SJSA1 (cell line): ENCODE measurements around the gene NDRG4. TPM values are rescaled to one million over a fixed set of nuclear protein-coding genes. Genes with fewer than 3 reads are reported as not detected.

Experiments used
- DNase-seq, 2 experiments: peaks; one replicate each; pipeline ENCODE4 v3.0.0-alpha.2; 2015 to 2020; ENCODE audit warnings: low spot score in 2 of 2, low read depth in 1 of 2
- H3K27ac ChIP-seq: fragments of 250-450 bp; sonication (Bioruptor Pico); 2 replicates; pipeline ENCODE4 v1.5.1; 2020; ENCODE audit warnings: mild to moderate bottlenecking, moderate library complexity
- H3K27me3 ChIP-seq: fragments of 250-450 bp; sonication (Bioruptor Pico); replicated peaks from 2 replicates; pipeline ENCODE4 v1.5.1; 2020; ENCODE audit warnings: mild to moderate bottlenecking, moderate library complexity
- H3K36me3 ChIP-seq: fragments of 250-450 bp; sonication (Bioruptor Pico); 2 replicates; pipeline ENCODE4 v1.5.1; 2020; ENCODE audit warnings: mild to moderate bottlenecking
- H3K4me1 ChIP-seq: fragments of 250-450 bp; sonication (Bioruptor Pico); replicated peaks from 2 replicates; pipeline ENCODE4 v1.6.1; 2021; ENCODE audit warnings: mild to moderate bottlenecking
- H3K4me3 ChIP-seq: fragments of 250-450 bp; sonication (Bioruptor Pico); 2 replicates; pipeline ENCODE4 v1.5.1; 2020; ENCODE audit warnings: mild to moderate bottlenecking
- H3K9me3 ChIP-seq: fragments of 250-450 bp; sonication (Bioruptor Pico); replicated peaks from 2 replicates; pipeline ENCODE4 v1.5.1; 2020; ENCODE audit warnings: mild to moderate bottlenecking
- total RNA-seq: library from RNA; depleted of rRNA; stranded (reverse); fragments of >200 nt; shearing (Covaris generic); gene quantifications from 2 replicates; pipeline ENCODE4 v1.2.3, GENCODE V29; 2014

Gene NDRG4
- total RNA-seq, 1 experiment from 2014 or later = 6.9 TPM

DNA sequence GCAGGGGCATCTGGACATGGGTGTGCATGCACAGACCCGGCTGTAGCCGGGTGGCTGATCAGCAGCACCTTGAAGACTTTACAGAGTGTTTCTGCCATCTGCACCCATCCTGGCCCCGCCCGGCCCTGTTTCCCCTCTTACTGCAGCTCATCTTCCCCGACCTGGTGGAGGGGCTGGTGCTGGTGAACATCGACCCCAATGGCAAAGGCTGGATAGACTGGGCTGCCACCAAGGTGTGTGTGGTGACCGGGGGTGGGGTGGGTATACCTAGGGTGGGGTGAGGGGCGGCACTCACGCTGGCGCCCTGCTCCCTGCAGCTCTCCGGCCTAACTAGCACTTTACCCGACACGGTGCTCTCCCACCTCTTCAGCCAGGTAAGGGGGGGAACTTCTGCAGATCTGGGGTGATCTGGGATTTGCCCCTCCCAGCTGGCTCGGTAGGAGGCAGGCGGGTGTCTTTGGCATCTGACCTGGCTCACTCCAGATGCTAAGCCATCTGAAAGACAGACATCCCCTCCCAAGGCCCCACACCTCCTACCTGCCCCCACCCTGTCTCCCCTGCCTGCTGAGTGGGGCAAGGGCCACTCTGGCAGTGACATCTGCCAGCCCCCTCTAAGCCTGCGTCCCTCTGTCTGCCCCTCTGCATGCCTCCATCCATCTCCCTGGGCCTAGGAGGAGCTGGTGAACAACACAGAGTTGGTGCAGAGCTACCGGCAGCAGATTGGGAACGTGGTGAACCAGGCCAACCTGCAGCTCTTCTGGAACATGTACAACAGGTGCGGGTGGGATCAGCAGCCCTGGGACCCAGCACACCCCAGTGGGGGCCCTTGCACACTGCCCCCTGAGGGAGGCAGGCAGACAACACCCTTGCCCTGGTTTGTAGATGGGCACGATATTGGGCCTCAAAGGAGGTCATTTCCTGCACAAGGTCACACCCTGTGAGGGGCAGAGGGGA is 6.6 kb downstream of the NDRG4 start:
- Histone ChIP-seq H3K4me1 (no peaks in the 10 kb centered on the region), H3K27ac (no peak overlapping the region), H3K9me3 (no peaks in the 10 kb centered on the region), H3K36me3 (peaks cover 16% of the 10 kb centered on the region), H3K27me3 (no peaks in the 10 kb centered on the region), H3K4me3 (no peak overlapping the region)
- DNase-seq = no peak

GRCh38 chr16:58507195-58507962 is 7.4 kb downstream of the NDRG4 start:
- peak in 1 of 2 experiments; percentile 46 for DNase-seq
- Histone ChIP-seq H3K27me3 (no peaks in the 10 kb centered on the region), H3K4me3 (no peak overlapping the region), H3K36me3 (peaks cover 24% of the 10 kb centered on the region), H3K27ac (no peak overlapping the region), H3K9me3 (no peaks in the 10 kb centered on the region), H3K4me1 (no peaks in the 10 kb centered on the region)

- no peaks in the 10 kb centered on the region for H3K4me1 ChIP-seq
- no peaks in the 10 kb centered on the region for H3K9me3 ChIP-seq
- H3K27ac ChIP-seq = no peak overlapping the region
- peaks cover 30% of the 10 kb centered on the region for H3K36me3 ChIP-seq
- H3K27me3 ChIP-seq = no peaks in the 10 kb centered on the region
- H3K4me3 ChIP-seq = no peak overlapping the region
- no peak for DNase-seq
Observed at GRCh38 chr16:58507963-58508670, 8.2 kb downstream of the NDRG4 start.

- Histone ChIP-seq H3K4me1 (peaks cover 3% of the 10 kb centered on the region; the same call in 1 of the 2 replicates), H3K36me3 (peaks cover 34% of the 10 kb centered on the region), H3K9me3 (no peaks in the 10 kb centered on the region), H3K27ac (no peak overlapping the region), H3K4me3 (no peak overlapping the region), H3K27me3 (no peaks in the 10 kb centered on the region)
- DNase-seq = no peak
Observed at GRCh38 chr16:58508671-58509251, 8.8 kb downstream of the NDRG4 start.

- Histone ChIP-seq H3K4me1 (peaks cover 6% of the 10 kb centered on the region; the same call in 1 of the 2 replicates), H3K4me3 (no peak overlapping the region), H3K9me3 (no peaks in the 10 kb centered on the region), H3K27me3 (no peaks in the 10 kb centered on the region), H3K36me3 (peaks cover 34% of the 10 kb centered on the region), H3K27ac (no peak overlapping the region)
- DNase-seq = no peak
Observed at GRCh38 chr16:58509256-58510096, 9.5 kb downstream of the NDRG4 start.

- DNase-seq = no peak
- Histone ChIP-seq H3K27me3 (no peaks in the 10 kb centered on the region), H3K4me3 (no peak overlapping the region), H3K9me3 (no peaks in the 10 kb centered on the region), H3K36me3 (peaks cover 40% of the 10 kb centered on the region), H3K4me1 (peaks cover 6% of the 10 kb centered on the region; the same call in 1 of the 2 replicates), H3K27ac (no peak overlapping the region)
Observed at GRCh38 chr16:58510097-58510775, 10.3 kb downstream of the NDRG4 start.

DNA sequence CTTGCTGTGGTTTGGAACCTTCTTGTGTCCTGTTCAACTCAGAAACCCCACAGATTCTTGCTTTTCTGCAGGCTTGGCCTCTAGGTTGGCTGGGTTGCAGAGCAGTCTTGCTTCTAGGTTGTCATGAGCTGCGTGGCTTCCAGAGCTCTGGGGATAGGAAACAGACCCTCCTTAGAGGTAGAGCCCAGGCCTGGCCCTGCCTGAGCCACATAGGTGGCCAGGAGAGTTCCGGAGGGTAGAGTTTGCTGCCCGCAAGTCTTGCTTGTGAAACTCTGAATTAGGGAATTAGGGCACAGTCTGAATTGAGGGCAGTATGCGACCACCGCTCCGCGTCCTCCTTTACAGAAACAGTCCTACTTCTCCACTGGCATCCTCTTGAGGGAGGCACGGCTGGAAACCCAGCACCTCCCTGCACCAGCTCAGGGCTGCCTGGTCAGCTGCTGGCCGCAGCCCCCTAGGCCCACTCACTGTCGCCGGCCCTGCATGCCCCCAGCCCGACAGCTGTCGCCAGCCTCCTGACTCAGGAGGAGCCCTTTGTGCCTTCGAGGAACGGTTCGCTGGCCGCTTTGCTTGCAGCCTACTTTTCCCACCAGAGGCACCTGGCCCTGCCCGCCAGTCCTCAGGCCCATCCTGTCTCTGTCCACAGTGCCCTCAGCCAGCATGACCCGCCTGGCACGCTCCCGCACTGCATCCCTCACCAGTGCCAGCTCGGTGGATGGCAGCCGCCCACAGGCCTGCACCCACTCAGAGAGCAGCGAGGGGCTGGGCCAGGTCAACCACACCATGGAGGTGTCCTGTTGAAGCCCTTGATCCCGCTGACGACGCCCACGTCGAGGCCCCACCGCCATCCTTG is 11.1 kb downstream of the NDRG4 start:
- Histone ChIP-seq H3K27ac (no peak overlapping the region), H3K4me3 (no peak overlapping the region), H3K9me3 (no peaks in the 10 kb centered on the region), H3K4me1 (peaks cover 6% of the 10 kb centered on the region; the same call in 1 of the 2 replicates), H3K27me3 (no peaks in the 10 kb centered on the region), H3K36me3 (peaks cover 46% of the 10 kb centered on the region)
- DNase-seq = no peak

DNA sequence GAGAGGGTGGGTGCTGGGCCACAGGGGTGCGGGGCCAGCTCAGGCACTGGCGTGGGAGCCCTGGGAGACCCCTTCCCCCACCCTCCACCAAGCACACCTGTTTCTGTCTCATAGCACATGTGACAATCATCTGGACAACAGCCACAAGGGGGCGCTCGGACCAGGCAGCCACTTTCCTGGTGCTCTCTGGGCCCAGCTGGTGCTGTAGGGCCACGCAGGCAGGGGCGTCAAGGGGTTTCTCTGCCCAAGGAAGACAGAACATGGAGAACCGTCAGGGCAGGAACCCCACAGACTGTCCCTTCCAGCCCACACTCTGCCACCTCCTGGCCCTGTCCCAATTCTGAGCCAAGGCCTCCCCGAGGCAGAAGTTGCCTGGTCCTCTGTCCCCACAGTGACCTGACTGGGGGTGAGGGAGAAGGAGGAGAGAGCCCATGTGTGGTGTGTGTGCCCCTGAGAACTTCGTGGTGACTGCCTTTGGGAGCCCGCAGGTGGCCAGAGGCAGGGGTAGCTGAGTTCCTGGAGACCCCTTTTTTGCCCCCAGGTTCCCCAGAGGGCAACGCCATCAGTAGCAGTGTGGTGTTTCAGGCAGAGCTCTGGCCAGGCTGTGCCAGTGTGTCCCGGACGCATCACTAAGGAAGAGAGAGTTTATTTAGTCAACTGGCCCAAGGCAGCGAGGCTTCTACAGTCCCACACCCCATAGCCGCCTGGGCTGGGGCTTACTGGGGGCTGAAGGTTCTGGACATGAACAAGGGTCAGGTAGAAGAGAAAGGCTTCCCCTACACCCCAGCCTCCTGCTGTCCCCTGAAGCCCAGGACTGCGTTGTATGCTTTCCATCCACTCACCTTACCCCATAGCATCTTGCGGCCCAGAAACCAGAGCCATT is 12.2 kb downstream of the NDRG4 start:
- no peaks in the 10 kb centered on the region for H3K9me3 ChIP-seq
- DNase-seq = peak; percentile 55 to 76
- H3K4me3 ChIP-seq = no peak overlapping the region
- H3K4me1 ChIP-seq = peaks cover 6% of the 10 kb centered on the region; the same call in 1 of the 2 replicates
- H3K27ac ChIP-seq = no peak overlapping the region
- H3K36me3 ChIP-seq = peaks cover 57% of the 10 kb centered on the region
- H3K27me3 ChIP-seq = no peaks in the 10 kb centered on the region

GRCh38 chr16:58513874-58514273 is 13.9 kb downstream of the NDRG4 start:
- H3K36me3 ChIP-seq = peaks cover 74% of the 10 kb centered on the region
- peaks cover 6% of the 10 kb centered on the region; the same call in 1 of the 2 replicates for H3K4me1 ChIP-seq

GRCh38 chr16:58515125-58515870 is 15.4 kb downstream of the NDRG4 start, which contains the start of gene SETD6:
Gene SETD6, plus strand, starts transcription at chr16:58515517. Its CDS starts 21 bp downstream, at chr16:58515538.
- Histone ChIP-seq H3K9me3 (no peaks in the 10 kb centered on the region), H3K4me1 (peaks cover 6% of the 10 kb centered on the region; the same call in 1 of the 2 replicates), H3K27me3 (no peaks in the 10 kb centered on the region), H3K36me3 (peaks cover 85% of the 10 kb centered on the region), H3K27ac (no peak within 1 kb of the TSS), H3K4me3 (peak within 1 kb of the TSS; percentile 33)
- peak in 1 of 2 experiments; percentile 44 for DNase-seq

More at GRCh38 chr16:58513874-58514273, 13.9 kb downstream of the NDRG4 start:
- H3K27me3 ChIP-seq = no peaks in the 10 kb centered on the region
- no peak overlapping the region for H3K4me3 ChIP-seq
- peak in 1 of 2 experiments; percentile 20 for DNase-seq
- H3K9me3 ChIP-seq = no peaks in the 10 kb centered on the region
- H3K27ac ChIP-seq = no peak overlapping the region
